ENCODE data around the gene ARHGAP30. TPM values are rescaled to one million over a fixed set of nuclear protein-coding genes. Genes with fewer than 3 reads are reported as not detected.

The ARHGAP30 gene
- polyA plus RNA-seq, 1 donor (not counting 4 experiments of a cell fraction or from before 2014, with no cell fraction given) = 0.16 TPM

- H3K9ac ChIP-seq (ENCODE audit: control insufficient read depth, extremely low read depth, insufficient read depth, low read length) = no peak overlapping the region
- H3K9me3 ChIP-seq (ENCODE audit: control insufficient read depth, low read depth, low read length) = no peaks in the 10 kb centered on the region
- H2AFZ ChIP-seq (ENCODE audit: control insufficient read depth, low read length) = no peak overlapping the region
- no peaks in the 10 kb centered on the region for H4K20me1 ChIP-seq (ENCODE audit: control insufficient read depth, extremely low read depth, insufficient read depth, low read length)
- H3K9me1 ChIP-seq (ENCODE audit: control insufficient read depth, extremely low read depth, insufficient read depth, low read length) = no peaks in the 10 kb centered on the region
- H3K27me3 ChIP-seq (ENCODE audit: control insufficient read depth, extremely low read depth, insufficient read depth, low read length) = no peaks in the 10 kb centered on the region
- no peaks in the 10 kb centered on the region for H3K36me3 ChIP-seq (ENCODE audit: control insufficient read depth in 2 of 2, extremely low read depth in 1 of 2, insufficient read depth in 2 of 2, low read length in 2 of 2)
- FAIRE-seq (no peak), DNase-seq (ENCODE audit: low read depth, low spot score) (no peak)
- peak overlapping the region; percentile 71 for H3K27ac ChIP-seq (ENCODE audit: control insufficient read depth, insufficient read depth, low read length)
- H3K4me1 ChIP-seq (ENCODE audit: control insufficient read depth, extremely low read depth, insufficient read depth, low read length) = peaks cover 45% of the 10 kb centered on the region
- no peak for TF ChIP-seq EZH2 (IDR thresholded peaks at IDR 0.05; ENCODE audit: low read length)
- TF ChIP-seq CTCF (optimal IDR thresholded peaks at IDR 0.05 in 1 of 3, IDR thresholded peaks at IDR 0.05 in 1 of 3, conservative IDR thresholded peaks at IDR 0.05 in 1 of 3; ENCODE audit: extremely low read depth in 1 of 3, insufficient read depth in 2 of 3, low read length in 3 of 3) = no peak
- no peak overlapping the region for H3K4me3 ChIP-seq (ENCODE audit: control insufficient read depth in 2 of 3, extremely low read depth in 1 of 3, insufficient read depth in 2 of 3, low read depth in 1 of 3, low read length in 3 of 3)
- H3K4me2 ChIP-seq (ENCODE audit: control insufficient read depth, extremely low read depth, insufficient read depth, low read depth, low read length) = peak overlapping the region; percentile 42
- no peaks in the 10 kb centered on the region for H3K79me2 ChIP-seq (ENCODE audit: control insufficient read depth, insufficient read depth, low read length)
- dilution Hi-C loops (cut with MboI; ENCODE audit: extremely low pct_ligation_motif_present, low sequenced_read_pairs) = no loop called here
Observed at GRCh38 chr1:161091796-161092507, 22.3 kb upstream of the ARHGAP30 start.

DNA sequence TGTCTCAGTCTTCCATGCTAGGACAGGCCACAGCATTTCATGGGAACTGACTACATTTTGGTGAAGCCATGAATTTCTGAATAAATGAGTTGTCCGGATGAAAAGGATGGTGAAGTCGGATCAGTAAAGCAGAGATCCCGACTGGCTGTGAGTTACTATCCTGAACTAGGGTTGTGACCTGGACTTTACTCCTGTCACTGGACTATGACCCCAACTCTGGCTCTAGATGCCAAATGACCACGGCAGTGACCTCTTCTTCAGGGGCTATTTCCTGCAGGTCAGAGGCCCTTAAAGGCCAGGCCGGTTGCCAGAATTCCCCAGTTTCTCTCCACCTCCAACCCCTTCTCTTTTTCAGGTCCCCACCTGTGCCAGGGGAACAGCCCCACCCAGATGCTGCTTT, 21.4 kb upstream of the ARHGAP30 start:
- TF ChIP-seq EZH2 (IDR thresholded peaks at IDR 0.05; ENCODE audit: low read length) (no peak), CTCF (optimal IDR thresholded peaks at IDR 0.05 in 1 of 3, IDR thresholded peaks at IDR 0.05 in 1 of 3, conservative IDR thresholded peaks at IDR 0.05 in 1 of 3; ENCODE audit: extremely low read depth in 1 of 3, insufficient read depth in 2 of 3, low read length in 3 of 3) (no peak)
- no peak overlapping the region for H2AFZ ChIP-seq (ENCODE audit: control insufficient read depth, low read length)
- H4K20me1 ChIP-seq (ENCODE audit: control insufficient read depth, extremely low read depth, insufficient read depth, low read length) = no peaks in the 10 kb centered on the region
- no peaks in the 10 kb centered on the region for H3K36me3 ChIP-seq (ENCODE audit: control insufficient read depth in 2 of 2, extremely low read depth in 1 of 2, insufficient read depth in 2 of 2, low read length in 2 of 2)
- dilution Hi-C loops (cut with MboI; ENCODE audit: extremely low pct_ligation_motif_present, low sequenced_read_pairs) = no loop called here
- H3K9me1 ChIP-seq (ENCODE audit: control insufficient read depth, extremely low read depth, insufficient read depth, low read length) = no peaks in the 10 kb centered on the region
- H3K4me1 ChIP-seq (ENCODE audit: control insufficient read depth, extremely low read depth, insufficient read depth, low read length) = peaks cover 44% of the 10 kb centered on the region
- no peak overlapping the region for H3K4me2 ChIP-seq (ENCODE audit: control insufficient read depth, extremely low read depth, insufficient read depth, low read depth, low read length)
- no peaks in the 10 kb centered on the region for H3K27me3 ChIP-seq (ENCODE audit: control insufficient read depth, extremely low read depth, insufficient read depth, low read length)
- no peak overlapping the region for H3K9ac ChIP-seq (ENCODE audit: control insufficient read depth, extremely low read depth, insufficient read depth, low read length)
- FAIRE-seq (no peak), DNase-seq (ENCODE audit: low read depth, low spot score) (no peak)
- no peaks in the 10 kb centered on the region for H3K9me3 ChIP-seq (ENCODE audit: control insufficient read depth, low read depth, low read length)
- no peak overlapping the region for H3K27ac ChIP-seq (ENCODE audit: control insufficient read depth, insufficient read depth, low read length)
- no peaks in the 10 kb centered on the region for H3K79me2 ChIP-seq (ENCODE audit: control insufficient read depth, insufficient read depth, low read length)
- no peak overlapping the region for H3K4me3 ChIP-seq (ENCODE audit: control insufficient read depth in 2 of 3, extremely low read depth in 1 of 3, insufficient read depth in 2 of 3, low read depth in 1 of 3, low read length in 3 of 3)

Measured in keratinocyte (primary cell).